Activated T-cell treated with anti-CD3 and anti-CD28 coated beads for 1 hour (primary cell): Measurements from ENCODE around the gene SOCS4.

Experiments used
- DNase-seq: peaks from one replicate; pipeline ENCODE4 v3.0.0-alpha.2; 2020; ENCODE audit warnings: low read depth

SOCS4 gene

DNA sequence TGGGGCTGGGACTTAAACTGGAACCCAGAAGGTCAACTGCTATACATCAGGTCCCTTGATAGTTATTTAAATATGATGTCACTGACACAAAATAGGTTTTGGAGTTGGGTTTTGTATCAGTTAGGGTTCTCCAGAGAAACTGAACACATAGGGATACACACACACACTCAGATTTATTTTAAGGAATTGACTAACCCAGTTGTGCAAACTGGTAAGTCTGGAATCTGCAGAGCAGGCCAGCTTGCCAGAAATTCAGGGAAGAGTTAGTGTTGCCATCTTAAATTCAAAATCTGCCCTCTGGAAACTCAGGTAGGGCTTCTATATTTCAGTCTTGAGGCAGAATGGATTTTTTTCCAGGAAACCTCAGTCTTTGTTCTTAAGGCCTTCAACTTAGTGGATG, 61.3 kb downstream of the SOCS4 start:
- no peak for DNase-seq

DNA sequence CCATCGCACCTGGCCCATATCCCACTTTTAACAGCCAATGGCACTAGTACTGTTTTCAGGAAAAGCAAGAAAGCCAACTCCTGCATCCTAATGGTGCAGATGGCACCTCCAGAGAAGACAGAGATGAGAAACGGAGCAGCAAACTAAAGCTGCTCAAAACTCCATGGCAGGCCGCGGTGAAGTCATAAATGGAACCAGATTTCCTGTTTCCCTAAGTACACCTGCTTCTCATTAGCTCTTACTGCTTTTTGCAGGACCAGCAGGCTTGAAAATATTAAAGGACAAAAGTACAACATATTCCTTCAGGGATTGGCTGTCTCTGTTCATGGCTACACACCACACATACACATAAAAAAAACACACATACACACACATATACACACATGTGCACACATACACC, 65.3 kb downstream of the SOCS4 start:
- DNase-seq, result no peak

DNA sequence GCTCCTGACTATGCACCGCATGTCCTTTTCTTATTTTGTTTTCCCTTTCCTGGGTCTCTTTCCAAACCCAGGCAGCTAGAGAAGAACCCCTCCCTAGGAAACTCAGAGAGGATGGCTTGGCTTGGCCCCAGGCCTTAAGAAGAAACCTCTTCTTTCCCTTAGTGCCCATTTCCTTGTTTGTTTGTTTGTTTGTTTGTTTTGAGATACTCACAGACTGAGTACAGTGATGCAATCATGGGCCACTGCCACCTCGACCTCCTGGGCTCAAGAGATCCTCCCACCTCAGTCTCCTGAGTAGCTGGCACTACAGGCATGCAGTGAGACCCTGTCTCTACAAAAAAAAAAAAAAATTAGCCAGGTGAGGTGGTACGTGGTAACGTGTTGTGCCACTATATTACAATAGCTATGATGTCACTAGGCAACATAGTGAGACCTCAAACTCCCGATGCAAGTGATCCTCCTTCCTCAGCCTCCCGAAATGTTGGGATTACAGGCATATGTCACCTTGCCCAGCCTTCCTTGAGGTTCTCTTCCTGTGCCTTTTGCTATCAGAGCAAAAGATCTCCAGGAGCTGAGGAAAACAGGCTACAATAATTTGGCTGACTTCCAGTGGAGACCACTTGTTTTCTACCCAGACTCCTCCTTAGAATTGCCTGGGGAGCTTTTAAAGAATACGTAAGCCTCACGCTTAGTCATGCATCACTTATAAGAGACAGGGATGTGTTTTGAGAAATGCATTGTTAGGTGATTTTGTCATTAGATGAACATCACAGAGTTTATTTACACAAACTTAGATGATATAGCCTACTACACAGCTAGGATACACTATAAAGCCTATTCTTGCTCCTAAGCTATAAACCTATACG, 67.5 kb downstream of the SOCS4 start:
- DNase-seq, result no peak

DNA sequence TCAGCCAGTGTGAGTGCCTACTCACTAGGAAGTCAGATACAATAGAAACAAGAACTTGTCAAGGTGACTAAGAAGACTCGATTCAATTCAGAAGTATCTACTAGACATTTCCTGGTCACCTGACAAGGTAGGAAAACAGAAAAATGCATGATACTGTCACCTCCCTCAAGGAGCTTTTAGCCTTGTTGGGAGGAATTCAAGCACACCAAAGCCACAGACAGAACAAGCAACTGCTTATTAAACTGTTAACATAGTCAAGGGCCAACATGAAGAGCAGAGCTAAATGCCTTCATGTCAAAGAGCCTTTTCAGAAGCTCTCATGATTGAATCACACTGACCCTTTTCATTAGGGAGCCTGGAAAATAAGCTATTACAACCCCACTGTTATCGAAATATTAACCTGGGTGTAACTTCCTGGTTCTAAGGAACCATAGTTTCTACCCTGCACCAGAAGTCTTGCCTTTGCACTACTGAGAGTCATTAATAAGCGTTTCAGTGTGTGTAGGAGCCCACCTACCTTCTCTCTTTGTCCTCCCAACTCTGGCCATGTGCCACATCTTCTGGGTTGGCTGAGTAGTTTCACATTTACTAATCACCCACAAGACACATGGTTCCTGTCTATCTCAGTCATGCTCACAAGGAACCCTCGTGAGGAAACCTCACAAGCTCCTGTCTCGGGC, 71.0 kb downstream of the SOCS4 start:
- DNase-seq, result no peak

DNA sequence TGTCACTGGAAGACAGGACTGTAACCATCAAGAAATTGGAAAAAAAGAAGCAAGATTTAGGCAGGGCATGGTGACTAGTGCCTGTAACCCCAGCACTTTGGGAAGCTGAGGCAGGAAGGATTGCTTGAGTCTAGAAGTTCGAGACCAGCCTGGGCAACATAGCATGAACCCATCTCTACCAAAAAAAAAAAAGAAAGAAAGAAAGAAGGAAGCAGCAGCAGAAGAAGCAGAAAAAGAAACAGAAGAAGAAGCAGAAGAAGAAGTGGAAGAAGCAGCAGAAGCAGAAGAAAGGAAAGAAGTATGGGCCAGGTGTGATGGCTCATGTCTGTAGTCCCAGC, 71.5 kb downstream of the SOCS4 start:
- DNase-seq, result no peak
